OCI-M2 (cell line): ENCODE results near the gene DENND2A.
"Not testable (repeated sequence)": the region's sequence is repeated elsewhere in the genome, so short reads cannot be mapped to it uniquely, and the experiment has no call there.

Source experiments
- DNase-seq: peaks from one replicate; lab custom pipeline; 2025; ENCODE audit not compliant: unreplicated experiment; lab: John Stamatoyannopoulos, UW

Gene DENND2A

DNA sequence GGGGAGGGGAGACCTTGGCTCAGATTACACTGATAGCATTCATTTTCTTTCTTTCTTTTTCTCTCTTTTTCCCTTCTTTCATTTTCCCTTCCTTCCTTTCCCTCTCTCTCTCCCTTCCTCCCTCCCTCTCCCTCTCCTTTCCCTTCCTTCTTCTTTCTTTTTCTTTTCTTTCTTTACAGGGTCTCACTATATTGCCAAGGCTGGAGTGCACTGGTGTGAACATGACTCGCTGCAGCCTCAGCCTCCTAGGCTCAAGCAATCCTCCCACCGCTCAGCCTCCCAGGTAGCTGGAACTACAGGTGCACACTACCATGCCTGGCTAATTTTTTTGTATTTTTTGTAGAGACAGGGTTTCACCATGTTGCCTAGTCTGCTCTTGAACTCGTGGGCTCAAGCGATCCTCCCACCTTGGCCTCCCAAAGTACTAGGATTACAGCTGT is 88.4 kb downstream of the DENND2A start:
- DNase-seq: no peak

DNA sequence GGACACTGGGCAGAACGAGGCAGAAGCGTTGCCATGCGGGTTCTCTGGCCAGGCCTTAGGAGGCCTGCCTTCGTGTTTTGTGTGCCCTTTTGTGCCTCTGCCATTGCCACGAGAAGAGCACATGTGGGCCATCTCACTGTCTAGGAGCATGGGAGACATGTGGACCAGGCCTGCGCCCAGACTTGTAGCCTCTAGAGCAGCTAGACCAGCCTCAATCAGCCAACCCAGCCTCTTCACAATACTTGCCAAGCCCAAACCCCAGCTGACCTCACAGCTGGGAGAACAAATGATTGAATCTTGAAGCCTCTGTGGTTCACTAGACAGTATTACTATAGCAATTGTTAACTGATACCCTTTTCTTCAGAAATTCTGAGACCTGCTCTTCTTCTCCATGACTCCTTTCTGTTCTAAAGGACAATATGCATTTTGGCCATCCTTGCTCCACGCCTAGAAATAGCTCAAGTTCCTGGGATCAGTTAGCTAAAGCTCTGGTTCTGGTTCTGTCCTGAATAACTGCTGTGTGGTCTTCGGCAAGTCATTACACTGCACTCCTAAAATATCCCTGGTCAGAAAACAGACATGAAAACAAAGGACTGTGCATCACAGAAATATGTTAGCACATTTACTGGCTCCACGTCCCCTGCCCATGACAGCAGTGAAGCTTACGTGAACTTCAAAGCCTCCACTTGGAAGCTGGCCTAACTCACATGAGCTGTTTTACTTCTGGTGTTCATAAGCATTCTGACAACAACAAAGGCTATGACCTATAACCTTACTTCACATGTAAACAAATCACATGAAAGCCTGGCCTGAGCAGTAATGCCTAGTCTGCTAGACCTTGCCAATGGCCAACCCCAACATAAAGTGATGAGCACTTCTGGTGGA is 89.0 kb downstream of the DENND2A start:
- no peak for DNase-seq

DNA sequence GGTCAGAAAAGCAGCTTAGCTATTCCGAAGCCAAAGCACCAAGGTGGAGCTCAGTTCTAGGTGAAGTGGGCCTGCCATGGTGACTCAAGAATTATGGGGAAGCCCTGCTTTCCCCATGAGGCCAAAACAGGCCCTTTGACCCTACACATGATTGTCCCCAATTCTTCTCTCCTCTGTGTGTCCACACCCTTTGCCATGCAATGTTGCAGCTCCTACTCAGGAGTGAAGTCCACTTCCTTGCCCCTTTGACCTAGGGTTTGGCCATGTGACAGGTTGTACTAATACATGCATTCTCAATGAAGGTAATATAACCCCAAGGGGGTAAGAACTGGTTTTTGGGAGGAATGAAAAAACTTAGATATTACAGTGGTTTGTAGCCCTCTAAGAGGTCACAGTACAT is 93.7 kb downstream of the DENND2A start:
- no peak for DNase-seq

DNA sequence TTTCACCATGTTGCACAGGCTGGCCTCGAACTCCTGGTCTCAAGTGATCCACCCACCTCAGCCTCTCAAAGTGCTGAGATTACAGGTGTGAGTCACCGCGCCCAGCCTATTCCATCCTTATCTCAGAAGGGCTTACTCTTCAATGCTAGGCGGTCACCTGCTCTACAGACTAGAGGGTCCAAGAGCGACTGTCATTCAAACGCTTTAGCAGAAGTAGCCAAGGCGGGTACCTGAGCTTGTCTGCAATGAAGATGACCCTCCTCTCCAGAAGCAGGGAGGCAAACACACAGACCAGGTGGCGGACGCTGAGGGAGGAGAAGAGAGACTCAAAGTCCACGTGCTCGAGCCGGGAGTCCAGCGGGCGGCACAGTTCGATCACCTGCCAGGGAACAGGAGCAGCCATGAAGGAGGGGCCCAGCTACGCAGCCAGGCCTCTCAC is 96.2 kb downstream of the DENND2A start:
- no peak for DNase-seq

DNA sequence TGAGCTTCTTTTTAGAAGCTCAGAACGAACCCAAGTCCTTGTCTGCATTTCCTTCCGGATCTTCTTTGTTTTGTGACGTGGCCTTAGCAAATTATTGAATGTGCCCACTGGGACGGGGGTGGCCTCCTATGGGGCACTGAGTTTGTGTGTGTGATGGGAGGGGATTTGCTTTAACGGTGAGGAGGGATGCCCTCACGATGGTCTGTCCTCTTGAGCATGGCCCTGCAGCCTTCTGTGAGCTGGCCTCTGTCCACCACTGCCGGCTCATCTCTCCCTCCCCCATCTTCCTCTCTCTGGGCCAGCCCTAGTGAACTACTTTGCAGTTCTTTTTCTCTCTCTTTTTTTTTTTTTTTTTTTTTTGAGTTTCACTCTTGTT is 98.4 kb downstream of the DENND2A start:
- DNase-seq: no peak

DNA sequence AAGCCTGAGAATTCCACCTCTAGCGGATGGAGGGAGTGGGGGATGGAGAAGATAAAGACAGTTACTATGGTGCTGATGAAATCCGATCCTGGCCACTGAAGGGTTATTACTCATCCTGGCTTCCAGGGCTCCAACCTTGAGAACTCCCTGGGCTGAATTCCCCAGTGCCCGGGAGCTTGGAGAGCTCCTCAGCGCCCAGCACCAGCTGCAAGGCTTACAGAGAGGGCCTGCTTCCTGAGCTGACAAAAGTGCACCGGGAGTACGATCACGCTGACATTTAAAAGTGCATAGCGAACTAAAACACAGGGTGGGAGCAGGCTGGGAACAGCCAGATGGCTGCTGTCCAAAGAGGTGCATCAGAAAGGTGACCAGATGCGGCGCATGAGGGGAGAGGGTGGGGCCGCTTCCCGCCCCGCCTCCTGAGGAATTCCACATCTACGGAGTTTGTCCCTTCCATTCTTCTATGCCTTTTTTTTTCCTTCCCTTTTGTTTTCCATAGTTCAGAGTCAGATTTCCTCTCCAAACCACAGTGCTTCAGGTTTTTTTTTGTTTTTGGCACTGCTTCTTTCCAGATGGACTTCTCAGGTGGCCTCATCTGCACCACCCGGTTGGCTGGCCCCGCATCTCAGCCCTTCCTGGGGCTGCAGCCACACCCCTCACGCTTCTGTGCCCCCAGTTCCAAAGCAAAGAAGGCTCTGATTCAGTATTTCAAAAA is 98.9 kb downstream of the DENND2A start:
- no peak for DNase-seq

DNA sequence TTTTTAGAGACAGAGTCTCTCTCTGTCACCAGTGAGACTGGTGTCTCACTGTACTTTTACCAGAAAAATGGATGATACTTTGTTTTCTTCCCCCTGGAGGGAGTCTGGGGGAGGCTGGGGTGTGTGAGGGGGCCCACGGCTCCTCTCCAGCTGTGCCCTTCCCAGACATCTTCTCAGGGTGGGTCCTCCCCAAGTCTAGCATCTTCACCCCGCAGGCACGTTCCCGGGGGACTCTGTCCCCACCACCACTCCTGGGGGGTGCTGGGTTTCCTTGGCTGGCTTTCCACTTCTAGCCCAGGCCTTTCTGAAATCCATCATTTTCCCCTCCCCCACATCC is 99.5 kb downstream of the DENND2A start:
- no peak for DNase-seq

DNA sequence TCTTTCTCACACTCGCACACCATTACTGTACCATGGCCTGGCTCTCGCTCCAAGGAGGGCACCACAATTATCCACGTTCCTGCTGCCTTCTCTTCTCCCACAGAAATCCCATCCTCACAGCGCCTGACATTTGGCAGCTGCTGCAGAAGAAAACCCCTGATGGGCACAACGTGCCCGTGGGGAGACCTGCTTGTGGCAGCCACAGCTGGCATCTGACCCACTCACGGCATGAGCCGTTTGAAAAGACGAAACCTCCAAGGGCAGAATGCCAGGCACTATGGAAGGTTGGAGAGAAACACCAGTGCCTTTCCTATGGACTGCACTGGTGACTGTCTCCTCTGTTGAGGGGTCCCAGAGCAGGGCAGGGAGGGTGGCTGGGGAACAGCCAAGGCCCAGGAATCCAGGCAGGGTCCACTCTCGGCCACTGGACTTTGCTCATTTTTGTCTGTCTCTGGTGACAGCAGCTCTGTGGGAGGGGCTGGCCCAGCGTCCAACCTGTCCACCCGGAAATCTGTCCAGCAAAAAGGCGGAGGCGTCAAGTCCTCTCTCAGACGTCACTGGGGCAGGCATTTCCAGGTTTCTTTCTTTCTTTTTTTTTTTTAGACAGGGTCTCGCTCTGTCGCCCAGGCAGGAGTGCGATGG is 100.4 kb downstream of the DENND2A start:
- DNase-seq: no peak

DNA sequence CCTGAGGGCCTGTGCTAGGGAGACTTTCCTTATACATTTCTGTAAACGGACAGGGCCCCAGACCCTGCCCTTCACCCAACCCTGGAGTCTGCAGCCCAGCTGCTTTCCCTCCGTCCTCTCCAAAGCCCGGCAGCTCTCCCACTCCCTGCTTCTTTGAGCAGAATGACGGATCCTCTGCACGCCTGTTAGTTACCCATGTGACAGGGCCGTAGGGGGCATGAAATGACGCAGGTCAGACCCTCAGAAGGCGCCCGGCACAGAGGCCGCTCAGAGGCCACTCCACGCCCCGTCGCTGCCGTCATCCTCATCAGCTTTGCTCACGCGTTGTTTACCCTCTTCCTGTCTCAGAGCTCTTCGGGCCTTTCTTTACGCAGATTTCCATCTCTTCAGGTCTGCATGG is 101.2 kb downstream of the DENND2A start:
- DNase-seq: no peak

DNA sequence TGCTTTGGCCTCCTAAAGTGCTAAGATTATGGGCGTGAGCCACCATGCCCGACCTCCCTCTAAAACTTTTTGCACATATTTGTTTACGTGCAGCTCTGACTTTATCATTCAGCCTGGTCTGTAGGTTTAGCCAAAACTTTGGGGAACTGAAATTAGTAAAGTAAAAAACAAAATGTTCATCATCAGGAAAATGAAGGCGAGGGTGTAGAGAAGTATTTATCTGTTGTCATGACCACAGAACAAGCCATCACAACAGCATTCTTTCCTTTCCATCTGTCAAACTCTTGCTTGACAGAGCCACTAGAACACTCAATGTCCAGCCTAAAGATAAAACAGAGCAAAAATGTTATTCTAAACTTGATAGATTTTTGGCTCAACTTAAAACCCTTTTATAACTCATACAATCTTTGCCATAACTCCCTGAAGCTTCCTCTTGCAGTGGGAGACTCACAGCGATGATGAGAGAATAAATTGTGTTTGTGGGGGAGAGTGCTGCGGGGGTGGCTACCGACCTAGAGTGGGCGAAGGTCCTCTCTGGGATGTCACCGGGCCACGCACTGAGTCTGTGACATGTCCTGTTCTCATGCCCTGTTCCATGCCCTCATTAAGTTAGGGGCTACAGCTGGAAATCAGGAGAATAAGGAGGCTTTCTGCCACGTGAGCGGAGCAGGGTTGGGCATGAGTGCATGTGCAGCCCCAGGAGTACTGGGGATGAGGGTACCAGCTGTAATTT is 102.7 kb downstream of the DENND2A start:
- no peak for DNase-seq

DNA sequence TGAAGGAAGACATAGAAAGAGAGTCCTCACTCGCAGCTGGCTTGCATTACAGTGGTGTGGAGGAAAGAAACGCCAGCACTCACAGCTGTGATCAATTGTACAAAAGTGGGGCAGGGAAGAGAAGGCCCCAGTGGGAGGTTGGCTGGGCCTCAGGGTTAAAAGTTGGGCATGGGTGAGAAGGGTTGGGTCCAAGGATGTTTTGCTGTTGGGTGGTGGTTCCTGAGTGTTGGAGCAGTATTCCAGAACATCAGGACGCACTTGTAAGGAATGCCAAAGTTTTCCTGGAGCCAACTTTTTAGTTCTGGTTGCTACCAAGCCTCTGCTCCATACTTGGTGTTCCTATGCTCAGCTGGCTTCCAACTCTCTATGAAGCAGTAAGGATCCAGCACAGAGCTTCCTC is 105.9 kb downstream of the DENND2A start:
- DNase-seq: no peak

DNA sequence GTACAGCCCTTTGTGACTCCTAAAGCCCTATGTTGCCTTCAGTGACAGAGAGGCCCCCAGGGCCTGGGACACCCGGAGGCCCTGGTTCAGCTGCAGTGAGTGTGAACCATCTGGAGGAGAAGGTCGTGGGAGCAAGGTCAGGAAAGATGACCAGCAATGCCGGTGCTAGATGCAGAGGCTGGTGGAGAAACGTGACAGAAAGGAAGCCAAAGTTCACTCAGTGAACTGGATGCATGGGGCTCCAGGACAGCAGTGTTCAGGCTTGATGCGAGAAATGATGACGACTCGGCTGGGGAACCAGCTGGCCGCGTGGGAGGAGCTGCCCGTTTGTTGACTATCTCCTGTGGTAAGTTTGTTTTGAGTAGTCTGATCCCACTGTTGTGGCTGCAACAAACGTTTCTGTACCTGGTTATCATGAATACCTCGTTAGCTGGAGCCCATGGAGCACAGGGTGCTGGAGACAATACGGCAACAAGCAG is 107.2 kb downstream of the DENND2A start:
- no peak for DNase-seq

DNA sequence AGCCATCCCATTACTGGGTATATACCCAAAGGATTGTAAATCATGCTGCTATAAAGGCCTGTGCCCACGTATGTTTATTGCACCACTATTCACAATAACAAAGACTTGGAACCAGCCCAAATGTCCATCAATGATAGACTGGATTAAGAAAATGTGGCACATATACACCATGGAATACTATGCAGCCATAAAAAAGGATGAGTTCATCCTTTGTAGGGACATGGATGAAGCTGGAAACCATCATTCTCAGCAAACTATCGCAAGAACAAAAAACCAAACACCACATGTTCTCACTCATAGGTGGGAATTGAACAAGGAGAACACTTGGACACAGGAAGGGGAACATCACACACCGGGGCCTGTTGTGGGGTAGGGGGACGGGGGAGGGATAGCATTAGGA is 111.2 kb downstream of the DENND2A start:
- DNase-seq: not testable (repeated sequence)

DNA sequence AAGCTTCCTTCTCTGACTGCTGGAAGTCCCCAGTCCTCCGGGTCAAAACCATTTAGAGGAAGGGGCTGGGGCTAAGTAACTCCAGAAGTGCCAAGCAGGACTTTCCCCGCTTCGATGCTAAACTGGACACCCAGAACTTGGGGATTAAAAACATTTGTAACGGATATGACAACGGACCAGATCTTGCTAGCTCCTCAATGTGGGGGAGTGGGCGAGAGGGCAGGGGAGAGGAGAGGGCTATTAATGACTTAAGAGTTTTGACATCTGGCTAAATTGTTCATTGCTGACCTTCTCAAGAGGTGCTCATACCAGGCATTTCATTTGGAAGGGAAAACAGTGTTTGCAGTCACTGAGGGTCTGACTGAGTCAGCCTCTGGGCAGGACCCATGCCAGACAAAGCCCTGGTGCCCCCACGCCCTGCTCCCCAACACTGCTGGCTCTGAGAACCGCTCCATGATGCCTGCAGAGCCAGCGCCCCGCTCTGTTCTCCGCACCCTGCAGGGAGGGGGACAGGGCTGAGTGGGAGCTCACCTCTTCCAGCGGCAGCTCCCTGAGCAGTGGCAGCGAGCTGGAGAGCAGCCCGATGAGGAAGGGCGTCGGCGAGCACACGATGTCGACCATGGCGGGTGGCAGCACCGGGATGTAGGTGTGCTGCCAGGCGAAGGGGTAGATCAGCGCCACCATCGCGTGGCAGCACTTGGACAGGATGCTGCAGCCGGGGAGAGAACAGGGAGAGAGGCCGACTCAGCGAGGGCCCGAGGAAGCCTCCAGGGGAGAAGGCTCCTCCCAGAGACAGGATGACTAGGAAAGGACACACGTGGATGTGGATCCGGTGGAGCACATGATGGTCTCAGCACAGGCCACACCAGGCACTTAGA is 113.6 kb downstream of the DENND2A start:
- no peak for DNase-seq

DNA sequence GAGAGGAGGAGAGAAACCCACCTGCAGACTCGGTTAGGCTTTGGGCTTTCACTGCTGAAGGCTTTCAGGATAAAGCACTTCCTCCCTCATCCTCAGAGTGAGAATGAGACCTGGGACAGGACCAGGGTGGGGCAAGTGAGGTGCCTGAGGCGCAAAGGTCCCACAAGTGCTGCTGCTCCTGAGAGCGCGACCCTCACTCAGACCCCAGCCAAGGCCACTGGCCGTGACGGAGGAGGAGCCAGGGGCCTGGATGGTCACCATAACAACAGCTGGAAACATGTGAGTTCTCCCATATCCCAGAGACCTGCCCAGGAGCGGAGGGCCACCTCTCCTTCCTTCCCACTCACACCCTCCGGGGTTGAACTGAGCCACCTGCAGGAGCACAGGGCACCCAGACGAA is 114.4 kb downstream of the DENND2A start:
- DNase-seq: no peak

DNA sequence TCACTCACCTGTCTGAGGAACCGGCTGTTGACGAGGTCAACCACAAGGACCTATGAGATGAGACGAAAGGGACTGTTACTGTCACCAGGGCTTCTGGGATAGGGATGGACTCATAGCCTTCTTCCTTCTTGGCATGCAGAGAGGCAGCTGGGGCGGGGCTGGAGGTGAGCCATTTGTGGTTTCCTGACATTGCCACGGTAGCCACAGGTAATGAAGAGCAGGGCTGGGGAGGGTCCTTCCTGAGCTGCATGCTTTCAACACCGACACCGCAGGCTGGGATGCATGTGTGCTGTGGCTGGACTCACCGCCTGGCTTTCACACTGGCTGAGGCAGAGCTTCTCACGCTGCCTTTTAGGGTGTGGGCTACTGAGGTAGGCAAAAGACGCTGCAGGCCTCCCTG is 114.9 kb downstream of the DENND2A start:
- no peak for DNase-seq

DNA sequence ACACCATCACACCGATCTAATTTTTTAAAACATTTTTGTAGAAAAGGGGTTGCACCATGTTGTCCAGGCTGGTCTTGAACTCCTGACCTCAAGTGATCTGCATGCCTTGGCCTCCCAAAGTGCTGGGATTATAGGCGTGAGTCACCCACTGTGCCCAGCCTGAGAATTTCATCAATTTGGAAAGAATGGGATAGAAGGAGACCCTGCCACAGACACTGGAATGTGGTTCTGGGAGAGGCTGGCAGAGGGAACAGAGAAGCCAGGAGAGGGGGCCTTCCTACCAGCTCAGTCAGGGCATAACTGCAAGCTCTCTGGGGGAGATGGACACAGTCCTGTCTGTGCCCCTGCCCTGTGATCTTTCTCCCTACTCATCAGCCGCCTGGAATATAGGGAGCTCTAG is 119.2 kb downstream of the DENND2A start:
- no peak for DNase-seq

DNA sequence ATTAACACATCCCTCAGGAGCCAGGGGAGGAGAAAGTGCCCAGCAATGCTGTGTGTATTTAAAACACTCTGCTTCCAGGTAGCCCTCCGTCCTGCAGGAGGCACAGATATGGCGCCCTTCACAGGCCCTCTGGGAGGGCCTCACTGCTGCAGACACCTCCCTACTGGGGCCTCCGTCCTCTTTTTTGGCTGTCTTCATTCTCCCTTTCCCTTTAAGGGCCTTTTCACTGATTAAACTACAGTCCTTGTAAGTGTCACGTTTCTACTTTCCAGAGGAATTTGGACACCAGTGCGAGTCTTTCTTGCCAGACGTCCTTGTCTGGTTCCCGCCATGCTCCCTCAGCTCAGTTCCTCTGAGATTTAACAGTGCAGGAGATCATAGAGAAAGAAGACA is 121.6 kb downstream of the DENND2A start:
- DNase-seq: no peak

DNA sequence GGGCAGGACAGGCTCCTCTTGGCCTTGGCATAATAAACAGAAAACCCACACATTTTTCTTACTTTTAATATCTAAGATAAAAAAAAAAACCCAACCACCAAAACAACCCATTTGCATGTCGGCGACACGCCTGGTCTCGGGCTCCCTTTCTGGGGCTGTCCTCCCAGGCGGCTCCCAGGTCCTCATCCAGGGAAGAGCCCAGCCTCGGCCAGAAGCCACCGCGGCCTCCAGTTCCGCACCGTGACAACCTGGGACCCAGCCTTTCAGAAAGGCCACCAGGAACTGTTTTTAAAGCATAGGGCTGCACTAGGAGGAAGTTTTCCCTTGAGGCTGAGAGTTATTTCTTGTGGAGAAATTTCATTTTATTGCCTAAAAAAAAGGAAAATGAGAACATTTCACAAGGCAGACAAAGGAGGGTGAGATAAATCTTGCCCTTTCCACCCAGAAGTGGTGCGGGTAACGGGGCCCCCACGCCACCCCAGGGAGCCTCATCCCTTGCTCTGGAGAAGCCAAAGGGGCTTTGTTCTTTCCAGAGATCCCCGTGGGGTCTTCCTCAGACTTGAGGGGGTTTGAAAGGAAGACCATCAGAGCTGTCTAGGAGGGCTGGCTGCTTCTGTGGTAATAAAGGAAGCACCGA is 122.1 kb downstream of the DENND2A start:
- no peak for DNase-seq
